IPS DF 4.7 (cell line): ENCODE data around the gene INMT.
"Not testable (repeated sequence)": the region's sequence is repeated elsewhere in the genome, so short reads cannot be mapped to it uniquely, and the experiment has no call there.

Source experiments
- DNase-seq: peaks from one replicate; pipeline ENCODE4 v3.0.0-alpha.2; 2013; ENCODE audit warnings: low spot score; ENCODE audit errors: extremely low read depth

Gene INMT

GRCh38 chr7:30751696-30752273 lies at the start of gene INMT:
TSS of gene INMT (plus strand) at chr7:30752135. CDS start at chr7:30752151, 16 bp downstream.
- DNase-seq, result no peak

DNA sequence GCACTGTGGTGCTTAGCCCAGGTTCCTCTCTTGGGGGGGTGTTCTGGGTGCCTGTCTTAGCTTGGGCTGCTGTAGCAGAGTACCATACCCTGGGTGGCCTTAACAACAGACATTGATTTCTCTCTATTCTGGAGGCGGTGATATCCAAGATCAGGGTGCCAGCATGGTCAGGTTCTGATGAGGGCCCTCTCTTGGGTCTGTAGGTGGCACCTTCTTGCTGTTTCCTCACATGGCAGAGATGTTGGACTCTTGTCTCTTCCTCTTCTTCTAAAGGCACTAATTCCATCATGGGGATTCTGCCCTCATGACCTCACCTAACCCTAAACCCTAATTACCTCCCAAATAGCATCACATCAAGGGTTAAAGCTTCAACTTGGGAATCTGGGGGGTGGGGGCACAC lies 49.7 kb upstream of the INMT start:
- DNase-seq, result no peak

DNA sequence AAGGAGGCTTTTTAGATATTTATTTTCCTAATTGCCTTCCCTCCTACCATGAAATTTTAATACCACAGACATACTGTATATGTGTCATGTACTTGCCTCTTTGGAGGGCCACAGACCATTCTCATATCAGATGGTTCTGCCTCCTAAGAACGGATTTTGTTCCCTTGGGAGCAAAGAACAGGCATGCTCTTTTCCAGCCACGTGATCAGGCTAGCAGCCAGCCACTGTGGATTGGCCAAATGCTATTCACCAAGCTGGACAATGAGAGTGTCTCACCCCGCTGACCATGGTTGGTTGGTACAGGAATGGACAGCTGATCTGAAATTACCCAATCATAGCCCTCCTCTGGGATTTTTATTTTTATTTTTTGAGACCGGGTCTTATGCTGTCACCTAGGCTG lies 48.2 kb upstream of the INMT start:
- DNase-seq, result no peak

DNA sequence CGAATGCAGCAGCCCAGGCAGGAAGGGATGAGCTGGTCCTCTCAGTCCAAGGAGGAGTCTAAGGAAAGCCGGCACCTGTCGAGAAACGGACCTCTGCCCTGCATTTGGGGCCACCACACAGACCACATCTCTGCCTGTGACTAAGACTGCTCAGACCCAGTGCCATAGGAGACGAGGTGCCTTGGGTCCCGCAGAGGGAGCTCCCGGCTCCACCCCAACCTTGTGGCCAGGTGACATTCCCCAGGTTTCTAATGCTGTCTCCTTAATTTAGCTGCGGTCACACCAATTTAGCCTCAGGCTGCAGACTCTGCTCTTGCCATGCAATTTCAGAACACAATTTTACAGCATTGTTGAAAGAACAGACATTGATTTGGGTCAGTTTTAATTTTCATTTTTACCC lies 46.9 kb upstream of the INMT start:
- no peak for DNase-seq

DNA sequence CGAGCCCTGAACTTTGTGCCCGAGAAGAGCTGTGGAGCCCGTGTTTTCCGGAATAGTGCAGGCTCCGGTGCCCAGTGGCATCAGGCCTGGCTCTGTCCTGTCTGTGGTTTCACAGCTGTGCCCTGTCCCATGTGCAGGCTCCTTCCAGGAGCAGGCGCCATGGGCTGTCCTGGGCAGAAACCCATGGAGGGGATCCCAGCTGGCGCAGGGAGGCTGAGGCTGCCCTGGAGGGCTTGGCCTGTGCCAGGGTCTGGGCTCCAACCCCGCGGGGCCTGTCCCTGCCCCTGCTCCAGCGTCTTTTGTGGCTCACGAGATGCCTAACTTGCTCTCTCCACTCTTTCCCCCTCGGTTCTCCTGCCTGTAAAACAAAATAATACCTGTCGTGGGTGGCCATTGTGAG lies 46.3 kb upstream of the INMT start:
- no peak for DNase-seq

DNA sequence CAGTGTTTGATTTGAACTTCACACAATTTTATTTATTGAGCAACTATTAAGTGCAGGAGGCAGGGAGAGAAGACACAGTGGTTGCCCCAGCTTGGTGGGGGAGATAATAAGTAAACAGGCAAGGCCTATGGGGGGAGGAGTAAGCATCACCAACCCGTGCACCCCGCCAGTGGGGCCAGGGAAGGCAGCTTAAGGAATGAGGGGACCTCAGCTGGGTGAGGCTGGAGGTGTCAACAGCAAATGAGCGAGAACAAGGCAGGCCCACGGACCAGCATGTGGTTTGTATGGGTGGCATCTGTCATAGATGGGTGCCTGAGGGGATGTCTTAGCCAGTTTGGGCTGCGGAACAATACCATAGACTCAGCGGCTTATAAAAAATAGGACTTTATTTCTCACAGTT lies 45.6 kb upstream of the INMT start:
- DNase-seq, result no peak

DNA sequence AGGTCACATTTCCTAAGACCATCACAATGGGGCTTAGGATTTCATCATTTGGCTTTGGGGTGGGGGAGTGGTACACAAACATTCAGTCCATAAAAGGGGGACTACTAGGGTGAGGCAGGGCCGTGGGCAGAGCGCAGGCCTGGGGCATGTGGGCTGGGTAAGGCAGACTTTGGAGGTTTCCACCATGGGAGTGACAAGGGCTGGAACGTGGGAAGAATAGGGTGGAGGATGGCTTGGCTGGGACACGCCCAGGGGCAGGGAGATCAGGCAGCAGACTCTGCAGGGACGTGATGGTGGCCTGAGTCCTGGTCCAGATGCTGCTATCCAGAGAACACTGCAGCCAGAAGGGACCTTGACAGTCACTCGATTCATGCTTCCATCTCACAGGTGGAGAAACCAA lies 45.0 kb upstream of the INMT start:
- no peak for DNase-seq

DNA sequence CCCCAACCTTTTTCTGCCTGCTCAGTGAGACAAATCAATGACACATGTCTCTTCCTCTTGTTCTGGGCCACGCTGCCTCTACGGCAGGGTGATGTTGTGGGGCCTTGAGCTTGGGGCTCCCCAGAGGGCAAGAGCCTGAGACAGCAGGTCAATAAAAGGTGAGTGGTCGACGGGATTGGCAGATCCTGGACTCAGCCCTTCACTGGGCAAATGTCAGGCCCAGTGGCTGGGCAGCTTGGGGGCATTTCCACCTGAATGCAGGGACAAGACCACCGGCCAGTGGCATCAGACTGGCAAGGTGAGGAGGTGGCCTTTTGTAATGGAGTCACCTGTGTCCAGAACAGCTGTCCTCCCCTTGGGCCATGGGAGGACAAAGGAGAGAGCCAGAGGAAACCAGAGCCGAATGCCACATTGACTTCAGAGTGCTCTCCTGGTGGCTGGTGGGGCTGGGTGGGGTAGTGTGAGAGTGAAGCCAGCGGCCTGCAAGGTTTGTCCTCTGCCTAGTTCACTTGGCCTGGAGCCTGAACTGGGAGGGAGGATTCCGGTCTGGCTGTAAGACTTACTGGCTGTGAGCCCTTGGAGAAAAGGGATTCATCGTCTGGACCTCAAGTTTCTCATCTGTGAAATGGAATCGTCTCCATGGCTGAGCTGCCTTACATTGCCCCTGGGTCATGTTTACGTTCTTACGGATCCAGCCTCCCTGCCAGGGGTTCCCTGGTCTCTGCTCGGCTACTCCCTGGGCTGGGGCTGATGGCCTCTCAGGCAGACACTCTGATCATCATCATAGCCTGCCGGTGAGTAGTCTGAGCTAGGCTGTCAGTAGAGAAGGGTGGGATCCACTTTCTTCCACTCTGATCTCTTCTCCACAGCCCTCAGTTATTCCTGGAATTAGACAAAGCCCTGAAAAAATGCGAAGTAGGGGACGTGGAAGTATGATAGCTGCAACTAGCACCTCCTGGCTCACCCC lies 44.3 kb upstream of the INMT start:
- no peak for DNase-seq

GRCh38 chr7:30708412-30708811 lies 43.5 kb upstream of the INMT start:
- no peak for DNase-seq

DNA sequence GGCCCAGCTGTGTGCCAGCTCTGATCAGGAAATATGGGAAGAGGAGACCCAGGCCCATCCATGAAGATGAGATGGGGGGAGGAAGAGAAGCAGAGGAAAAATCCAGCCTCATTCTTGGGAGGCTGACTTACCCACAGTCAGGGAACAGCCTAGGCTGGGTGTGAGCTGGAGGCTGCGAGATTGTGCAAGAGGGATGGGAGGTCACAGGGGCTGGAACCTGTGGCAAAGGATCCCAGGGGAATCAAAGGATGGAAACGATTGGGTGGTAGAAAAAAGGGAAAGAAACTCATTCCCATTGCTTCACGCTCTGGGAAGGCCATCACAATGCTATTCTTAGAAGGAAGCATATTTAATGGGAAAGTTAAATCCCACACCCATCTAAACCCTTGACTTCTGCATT lies 43.0 kb upstream of the INMT start:
- no peak for DNase-seq

GRCh38 chr7:30709549-30709948 lies 42.4 kb upstream of the INMT start:
- DNase-seq, result no peak

- no peak for DNase-seq
Observed at GRCh38 chr7:30710669-30711068, 41.3 kb upstream of the INMT start.

DNA sequence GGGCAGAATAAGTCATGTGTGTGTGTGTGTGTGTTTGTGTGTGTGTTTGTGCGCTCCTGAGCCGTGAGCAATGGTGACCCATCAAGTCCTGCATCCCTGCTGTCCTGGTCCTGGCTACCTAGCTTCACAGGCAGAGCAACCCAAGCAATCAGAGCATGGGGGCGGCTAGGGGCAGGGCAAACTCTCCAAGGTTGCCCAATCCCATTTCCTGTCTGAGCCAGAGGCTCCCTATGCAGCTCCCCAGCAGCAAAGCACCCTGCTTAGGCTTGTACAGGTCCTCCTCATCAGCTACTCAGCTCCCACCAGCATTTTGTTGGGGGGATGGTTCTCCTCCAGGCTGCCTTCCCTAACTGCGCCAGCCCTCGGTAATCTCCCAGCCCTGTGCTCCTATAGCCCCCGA lies 38.5 kb upstream of the INMT start:
- DNase-seq, result no peak

DNA sequence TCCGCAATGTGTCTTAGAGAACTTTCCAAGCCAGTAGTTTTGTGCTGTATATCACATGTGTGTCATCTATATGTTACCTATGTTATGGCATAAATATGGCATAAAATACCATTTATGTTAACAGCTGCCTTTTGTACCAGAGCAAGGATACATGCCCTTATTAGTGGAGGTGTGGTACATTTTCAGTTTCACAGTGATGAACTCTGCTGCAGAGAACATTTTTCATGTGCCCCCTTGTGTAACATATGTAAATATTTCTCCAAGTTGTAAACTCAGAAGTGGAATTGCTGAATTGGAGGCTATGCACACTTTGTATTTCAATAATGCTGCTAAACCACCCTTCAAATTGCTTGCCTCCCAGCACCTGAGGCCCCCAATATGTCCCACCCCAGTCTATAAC lies 37.8 kb upstream of the INMT start:
- no peak for DNase-seq

- no peak for DNase-seq
Observed at GRCh38 chr7:30717181-30717580, 34.8 kb upstream of the INMT start.

DNA sequence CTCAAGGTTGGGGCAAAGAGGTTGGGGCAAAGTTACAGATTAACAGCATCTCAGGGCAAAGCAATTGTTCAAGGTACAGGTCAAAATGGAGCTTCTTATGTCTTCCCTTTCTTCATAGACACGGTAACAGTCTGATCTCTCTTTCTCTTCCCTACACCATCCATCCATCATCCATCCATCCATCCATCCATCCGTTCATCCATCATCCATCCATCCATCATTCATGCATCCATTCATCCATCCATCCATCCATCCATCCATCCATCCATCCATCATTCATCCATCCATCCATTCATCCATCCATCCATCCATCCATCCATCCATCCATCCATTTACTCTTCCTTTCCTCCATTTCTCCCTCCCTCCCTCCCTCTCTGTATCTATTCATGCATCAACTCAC lies 32.5 kb upstream of the INMT start:
- DNase-seq, result not testable (repeated sequence)

DNA sequence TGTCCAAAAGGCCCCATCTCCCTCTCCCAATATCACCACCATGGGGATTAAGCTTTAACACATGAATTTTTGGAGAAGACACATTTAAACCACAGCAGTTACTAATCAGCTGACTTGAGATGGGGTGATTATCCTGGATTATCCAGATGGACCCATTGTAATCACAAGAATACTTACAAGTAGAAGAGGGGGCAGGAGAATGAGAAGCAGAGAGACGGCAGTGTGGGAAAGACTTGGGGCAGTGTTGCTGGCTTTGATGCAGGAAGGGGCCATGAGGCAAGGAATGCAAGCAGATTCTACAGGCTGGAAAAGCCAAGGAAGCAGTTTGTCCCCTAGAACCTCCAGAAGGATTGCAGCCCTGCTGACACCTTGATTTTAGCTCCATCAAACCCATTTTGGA lies 30.7 kb upstream of the INMT start:
- no peak for DNase-seq

GRCh38 chr7:30722187-30722586 lies 29.7 kb upstream of the INMT start:
- DNase-seq, result no peak

- no peak for DNase-seq
Observed at GRCh38 chr7:30722671-30723070, 29.3 kb upstream of the INMT start.

- DNase-seq, result no peak
Observed at GRCh38 chr7:30723776-30724175, 28.2 kb upstream of the INMT start.

DNA sequence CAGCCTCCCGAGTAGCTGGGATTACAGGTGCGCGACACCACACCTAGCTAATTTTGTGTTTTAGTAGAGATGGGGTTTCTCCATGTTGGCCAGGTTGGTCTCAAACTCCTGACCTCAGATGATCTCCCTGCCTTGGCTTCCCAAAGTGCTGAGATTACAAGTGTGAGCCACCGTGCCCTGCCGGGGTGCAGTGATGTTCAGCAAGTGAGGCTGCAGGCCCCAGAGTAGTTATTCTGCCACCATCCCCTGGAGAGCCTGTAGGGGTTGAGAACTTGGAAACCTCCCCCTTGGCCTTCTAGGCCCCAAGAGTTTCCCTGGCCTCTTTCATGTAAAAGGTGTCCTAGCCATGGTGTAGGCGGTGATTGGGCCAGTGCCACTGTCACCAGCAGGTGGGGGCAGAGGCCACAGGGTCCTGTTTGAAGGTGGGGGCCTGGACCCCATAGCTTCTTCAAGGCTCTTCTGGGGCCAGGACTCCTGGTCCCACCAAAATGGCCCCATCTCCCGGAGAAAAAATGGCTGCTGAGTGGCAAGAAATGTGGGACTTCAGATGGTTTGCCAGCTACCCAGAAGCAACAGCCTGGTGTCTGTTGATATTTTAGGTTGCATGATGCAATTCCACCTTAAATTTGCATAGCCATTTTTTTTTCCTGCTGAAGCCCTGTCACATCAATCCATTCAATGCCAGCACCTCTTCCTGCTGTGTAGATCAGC lies 25.5 kb upstream of the INMT start:
- no peak for DNase-seq
